Measurements from ENCODE around the gene NT5C3B.
"Not testable (repeated sequence)": the region's sequence is repeated elsewhere in the genome, so short reads cannot be mapped to it uniquely, and the experiment has no call there.

The NT5C3B gene

GRCh38 chr17:41837761-41838538, 1.9 kb upstream of the NT5C3B start, which contains the start of gene KLHL10:
TSS of gene KLHL10 (plus strand) at chr17:41837825. CDS start at chr17:41837933, 108 bp downstream.
- DNase-seq = no peak

GRCh38 chr17:41836550-41837196, 641 bp upstream of the NT5C3B start:
- DNase-seq = no peak

DNA sequence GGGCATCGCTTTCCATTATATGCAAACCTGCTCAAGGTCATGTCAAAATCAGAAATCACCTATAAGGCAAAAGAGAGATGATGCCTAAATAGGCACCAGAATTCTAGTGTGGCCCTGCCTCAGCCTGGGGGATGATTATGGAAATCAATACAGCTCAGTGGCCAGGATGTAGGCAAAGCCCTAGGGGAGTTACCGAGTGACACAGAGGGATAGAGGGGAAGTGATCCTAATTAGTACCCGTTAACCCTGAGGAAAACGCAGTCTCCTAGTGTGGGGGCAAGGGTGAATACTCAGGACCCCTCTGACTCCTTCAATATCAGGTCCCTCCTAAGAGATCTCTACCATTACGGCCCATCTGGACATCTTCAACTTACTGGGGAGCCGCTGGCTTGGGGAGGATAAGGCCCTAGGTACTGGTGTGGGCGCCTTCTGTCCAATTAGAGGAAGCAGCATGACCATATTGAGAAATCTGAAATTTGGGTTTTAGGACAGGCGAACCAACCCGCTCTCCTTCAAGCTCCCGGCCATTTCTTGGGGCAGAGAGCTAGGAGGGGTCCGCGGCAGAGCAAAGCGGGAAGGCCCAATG, 725 bp downstream of the NT5C3B start:
- DNase-seq = no peak

- DNase-seq = not testable (repeated sequence)
Measured at GRCh38 chr17:41829961-41830360, 6.1 kb downstream of the NT5C3B start.

GRCh38 chr17:41825175-41825845, 10.7 kb downstream of the NT5C3B start:
- no peak for DNase-seq

DNA sequence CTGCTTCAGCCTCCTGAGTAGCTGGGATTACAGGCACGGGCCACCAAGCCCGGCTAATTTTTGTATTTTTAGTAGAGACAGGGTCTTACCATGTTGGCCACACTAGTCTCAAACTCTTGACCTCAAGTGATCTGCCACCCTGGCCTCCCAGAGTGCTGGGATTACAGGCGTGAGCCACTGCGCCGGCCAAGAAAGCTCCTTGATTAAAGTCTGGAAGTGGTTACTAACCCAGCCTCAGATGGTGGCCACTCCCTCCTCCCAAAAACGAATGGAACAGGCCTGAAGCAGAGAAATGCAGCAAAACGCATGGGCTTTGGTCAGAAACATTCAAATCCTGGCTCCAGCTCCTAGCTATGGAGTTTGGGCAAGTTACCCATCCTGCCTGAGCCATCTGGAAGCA, 11.9 kb downstream of the NT5C3B start:
- peak; percentile 30 for DNase-seq

- no peak for DNase-seq
Measured at GRCh38 chr17:41823580-41823979, 12.5 kb downstream of the NT5C3B start.

- DNase-seq = no peak
Measured at GRCh38 chr17:41823141-41823524, 12.9 kb downstream of the NT5C3B start.

DNA sequence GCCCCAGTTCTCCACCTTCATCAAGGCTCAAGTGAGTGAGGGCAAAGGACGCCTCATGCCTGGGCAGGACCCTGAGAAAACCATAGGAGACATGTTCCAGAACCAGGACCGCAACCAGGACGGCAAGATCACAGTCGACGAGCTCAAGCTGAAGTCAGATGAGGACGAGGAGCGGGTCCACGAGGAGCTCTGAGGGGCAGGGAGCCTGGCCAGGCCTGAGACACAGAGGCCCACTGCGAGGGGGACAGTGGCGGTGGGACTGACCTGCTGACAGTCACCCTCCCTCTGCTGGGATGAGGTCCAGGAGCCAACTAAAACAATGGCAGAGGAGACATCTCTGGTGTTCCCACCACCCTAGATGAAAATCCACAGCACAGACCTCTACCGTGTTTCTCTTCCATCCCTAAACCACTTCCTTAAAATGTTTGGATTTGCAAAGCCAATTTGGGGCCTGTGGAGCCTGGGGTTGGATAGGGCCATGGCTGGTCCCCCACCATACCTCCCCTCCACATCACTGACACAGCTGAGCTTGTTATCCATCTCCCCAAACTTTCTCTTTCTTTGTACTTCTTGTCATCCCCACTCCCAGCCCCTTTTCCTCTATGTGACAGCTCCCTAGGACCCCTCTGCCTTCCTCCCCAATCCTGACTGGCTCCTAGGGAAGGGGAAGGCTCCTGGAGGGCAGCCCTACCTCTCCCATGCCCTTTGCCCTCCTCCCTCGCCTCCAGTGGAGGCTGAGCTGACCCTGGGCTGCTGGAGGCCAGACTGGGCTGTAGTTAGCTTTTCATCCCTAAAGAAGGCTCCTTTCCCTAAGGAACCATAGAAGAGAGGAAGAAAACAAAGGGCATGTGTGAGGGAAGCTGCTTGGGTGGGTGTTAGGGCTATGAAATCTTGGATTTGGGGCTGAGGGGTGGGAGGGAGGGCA, 13.6 kb downstream of the NT5C3B start:
- DNase-seq = no peak

DNA sequence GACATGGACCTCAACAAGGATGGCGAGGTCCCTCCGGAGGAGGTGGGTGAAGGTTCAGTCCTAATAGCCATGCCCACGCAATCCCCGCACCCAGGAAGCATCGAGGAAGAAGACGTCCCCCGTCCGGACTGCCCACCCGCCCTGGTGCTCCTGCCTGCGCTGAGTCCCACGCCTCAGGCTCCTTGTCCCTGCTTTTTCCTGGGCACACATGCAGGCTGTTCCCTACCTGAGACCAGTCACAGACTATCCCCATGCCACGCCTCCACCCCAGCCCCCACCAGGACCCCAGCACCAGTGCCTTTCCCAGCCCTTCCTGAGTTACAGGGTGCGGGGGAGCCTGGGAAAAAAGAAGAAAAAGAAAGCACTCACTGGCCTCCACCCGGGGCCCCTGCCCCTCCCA, 14.3 kb downstream of the NT5C3B start:
- DNase-seq = no peak

DNA sequence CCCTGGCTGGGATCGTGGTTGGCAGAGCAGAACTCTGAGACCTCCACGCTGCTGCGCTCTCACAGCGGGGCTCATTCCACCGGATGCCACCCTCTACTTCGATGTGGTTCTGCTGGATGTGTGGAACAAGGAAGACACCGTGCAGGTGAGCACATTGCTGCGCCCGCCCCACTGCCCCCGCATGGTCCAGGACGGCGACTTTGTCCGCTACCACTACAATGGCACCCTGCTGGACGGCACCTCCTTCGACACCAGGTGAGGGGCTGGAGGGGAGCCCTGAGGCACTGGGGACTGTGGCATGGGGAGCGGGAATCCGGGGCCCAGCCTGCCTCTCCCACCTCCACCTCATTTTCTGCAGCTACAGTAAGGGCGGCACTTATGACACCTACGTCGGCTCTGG, 18.0 kb downstream of the NT5C3B start:
- DNase-seq = no peak

DNA sequence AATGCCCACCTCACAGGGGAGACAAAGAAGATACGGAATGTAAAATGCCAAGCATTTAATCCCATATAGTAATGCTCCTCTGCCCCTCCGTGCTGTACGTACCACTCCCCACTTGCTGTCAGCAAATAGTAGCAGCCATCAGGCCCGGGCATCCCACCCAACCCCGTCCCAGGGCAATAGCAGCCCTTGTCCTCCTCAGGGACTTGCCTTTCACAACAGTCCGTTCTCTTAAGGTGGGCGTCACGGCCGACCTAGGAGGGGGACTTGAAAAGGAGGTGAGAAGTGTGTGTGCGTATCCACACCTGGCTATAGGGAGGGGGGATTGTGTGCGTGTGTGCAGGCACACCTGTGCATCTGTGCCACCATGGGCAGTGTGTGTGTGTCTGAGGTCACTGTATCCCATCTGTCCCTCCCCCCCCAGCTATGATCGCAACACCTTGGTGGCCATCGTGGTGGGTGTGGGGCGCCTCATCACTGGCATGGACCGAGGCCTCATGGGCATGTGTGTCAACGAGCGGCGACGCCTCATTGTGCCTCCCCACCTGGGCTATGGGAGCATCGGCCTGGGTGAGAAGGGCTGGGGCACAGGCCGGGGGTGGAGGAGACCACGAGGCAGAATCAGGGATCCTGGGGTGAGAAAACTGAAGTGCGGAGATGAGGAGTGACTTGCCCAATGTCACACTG, 19.3 kb downstream of the NT5C3B start:
- DNase-seq = no peak

DNA sequence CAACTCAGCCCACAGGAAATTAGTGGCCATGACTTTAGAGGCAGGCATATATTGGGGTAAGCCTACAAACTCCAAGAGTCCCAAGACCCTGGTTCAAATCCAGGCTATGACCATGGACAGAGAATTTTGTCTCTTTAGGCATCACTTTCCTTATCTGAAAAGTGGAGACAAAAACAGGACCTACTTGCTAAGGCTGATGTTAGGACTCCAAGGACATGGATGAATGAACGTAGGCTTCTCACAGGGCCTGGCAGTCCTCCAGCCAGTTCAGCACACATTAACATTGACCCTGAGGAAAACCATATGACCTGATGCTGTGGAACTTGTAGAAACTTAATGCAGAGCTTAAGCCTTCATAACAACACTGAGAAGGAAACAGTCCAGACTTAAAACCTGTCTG, 21.8 kb downstream of the NT5C3B start:
- no peak for DNase-seq

DNA sequence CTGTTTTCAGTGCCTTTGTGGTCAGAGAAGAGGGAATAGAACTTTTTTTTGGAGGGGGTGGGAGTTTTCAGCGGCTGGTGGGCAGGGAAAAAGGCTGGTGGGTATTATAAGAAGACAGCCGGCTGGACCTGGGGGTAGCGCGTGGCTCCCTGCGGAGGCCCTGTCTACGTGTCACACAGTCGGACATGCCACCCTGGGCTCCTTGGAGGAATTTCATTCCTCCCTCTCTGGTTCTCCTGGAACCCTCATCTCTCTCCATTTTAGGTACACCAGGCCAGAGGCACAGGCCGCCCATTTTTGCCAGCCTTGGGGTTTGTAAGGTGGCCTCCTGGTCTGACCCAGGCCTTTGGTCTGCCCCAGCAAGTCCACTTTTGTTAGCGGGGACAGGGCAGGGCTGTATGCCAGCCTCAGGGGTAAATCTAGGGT, 22.3 kb downstream of the NT5C3B start:
- DNase-seq = no peak

GRCh38 chr17:41813152-41813680, 22.8 kb downstream of the NT5C3B start:
- no peak for DNase-seq

DNA sequence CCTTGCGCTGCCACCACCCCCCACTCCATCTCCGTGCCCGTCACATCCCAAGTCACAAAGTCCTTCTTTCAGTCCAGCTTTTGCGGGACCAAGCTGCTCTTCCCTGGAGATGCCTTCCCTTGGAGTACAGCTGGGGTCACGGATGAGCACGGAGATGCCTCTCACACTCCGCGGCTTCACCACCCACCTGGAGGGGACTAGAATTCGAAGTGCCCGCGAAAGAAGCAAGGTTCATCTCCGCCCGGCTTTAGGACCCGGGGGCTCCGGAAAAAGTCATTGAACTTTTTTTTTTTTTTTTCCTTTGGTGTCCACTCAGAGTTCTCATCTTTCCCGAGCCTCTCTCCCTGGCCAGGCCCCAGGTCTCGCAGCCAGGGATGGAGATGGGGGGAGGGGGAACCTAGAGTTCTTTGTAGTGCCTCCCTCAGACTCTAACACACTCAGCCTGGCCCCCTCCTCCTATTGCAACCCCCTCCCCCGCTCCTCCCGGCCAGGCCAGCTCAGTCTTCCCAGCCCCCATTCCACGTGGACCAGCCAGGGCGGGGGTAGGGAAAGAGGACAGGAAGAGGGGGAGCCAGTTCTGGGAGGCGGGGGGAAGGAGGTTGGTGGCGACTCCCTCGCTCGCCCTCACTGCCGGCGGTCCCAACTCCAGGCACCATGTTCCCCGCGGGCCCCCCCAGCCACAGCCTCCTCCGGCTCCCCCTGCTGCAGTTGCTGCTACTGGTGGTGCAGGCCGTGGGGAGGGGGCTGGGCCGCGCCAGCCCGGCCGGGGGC, 23.5 kb downstream of the NT5C3B start, which contains the start of gene FKBP10:
TSS of gene FKBP10 (plus strand) at position 624 of the 771 bp plus-strand sequence. CDS start at position 655, 31 bp downstream.
- peak; percentile 97 for DNase-seq

DNA sequence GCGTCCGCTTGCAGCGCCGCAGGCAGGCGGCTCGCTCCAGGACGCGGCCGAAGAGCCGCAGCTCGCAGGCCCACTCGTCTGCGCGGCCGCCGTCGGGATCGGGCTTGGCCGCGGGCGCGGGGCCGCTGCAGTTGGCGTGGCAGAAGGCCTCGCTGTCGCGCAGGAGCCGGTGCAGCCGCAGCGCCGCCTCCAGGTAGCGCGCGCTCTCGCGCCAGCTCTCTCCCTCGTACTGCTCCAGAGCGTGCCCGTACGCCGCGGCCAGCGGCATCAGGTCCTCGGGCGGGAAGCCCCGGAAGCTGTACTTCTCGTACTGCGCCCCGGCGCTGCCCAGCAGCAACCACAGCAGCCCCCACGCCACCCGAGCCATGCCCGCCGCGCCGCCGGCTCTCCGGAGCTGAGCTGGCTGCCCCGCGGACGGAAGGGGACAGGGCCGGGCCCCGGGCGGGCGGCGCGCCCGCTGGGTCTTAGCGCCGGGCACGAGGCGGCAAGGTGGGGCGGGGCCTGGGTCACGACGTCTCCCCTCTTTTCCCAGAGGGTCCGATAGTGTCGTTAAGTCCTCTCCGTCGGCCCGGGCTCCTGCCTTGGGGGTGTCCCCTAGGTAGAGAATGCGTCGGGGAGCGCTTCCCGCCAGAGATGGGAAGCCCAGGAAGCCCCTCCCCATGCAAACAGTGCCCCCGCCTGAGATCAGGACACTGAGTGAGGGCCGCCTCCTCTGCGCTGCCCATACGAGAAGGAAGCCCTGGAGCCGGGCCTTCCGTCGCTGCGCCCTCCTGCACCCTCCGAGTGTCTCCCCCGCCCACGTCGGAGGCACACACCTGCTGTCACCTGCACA, 24.3 kb downstream of the NT5C3B start, which contains the start of gene P3H4:
TSS of gene P3H4 (minus strand) at position 401 of the 832 bp plus-strand sequence. CDS start at position 367, 34 bp downstream.
- peak; percentile 90 for DNase-seq

DNA sequence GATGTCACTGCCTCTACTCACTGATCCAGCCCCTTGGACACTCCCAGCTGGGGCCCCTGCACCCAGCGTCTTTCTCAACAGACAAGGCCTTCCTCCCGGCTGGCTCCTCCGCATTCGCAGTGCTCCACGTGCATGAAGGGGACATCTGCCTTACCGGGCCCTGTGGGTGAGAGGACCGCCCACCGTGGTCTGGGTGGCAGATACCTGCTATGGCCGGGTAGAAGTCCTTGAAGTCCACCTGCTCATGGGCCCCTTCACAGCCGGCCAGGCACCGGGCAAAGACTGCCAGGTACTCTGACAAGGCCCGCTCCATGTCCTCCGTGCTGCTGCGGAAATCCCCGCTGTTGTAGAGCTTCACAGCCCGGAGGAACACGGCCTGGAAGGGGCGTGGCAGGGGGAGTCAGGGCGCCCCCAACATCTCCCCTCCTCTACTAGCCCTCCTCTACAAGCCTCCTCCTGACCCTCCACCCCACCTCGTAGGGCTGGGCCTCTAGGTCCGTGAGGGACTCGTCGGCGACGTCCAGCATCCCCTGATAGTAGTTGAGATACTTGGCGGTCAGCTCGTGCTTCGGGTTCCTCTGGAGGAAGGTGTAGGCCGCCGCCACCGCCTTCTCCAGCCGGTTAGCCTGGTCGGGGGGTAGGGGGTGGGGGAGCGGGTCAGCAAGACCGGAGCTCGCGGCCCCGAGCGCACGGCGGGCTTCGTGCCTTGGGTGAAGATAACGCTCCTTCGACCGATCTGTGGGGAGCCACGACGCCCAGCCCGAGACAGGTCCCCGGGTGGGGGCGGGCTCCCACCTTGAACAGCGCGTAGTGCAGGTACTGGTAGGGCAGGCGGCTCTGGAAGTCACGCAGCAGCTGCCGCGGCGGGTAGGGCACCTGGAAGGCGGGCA, 25.1 kb downstream of the NT5C3B start:
- no peak for DNase-seq
